Ascending aorta (tissue), 2 donors: Measurements from ENCODE around the gene ONECUT1. TPM values are rescaled to one million over a fixed set of nuclear protein-coding genes. Genes with fewer than 3 reads are reported as not detected.

Source experiments
- DNase-seq, 2 donors: peaks; one replicate each; pipeline ENCODE4 v3.0.0-alpha.2; 2019; ENCODE audit warnings: low spot score in 2 of 2
- H3K27ac ChIP-seq, 2 donors: fragments of 200-600 bp; sonication (generic); one replicate each; pipeline ENCODE4 v1.5.1; 2016 to 2017; ENCODE audit warnings: mild to moderate bottlenecking in 1 of 2
- H3K27me3 ChIP-seq: fragments of 200-600 bp; sonication (generic); one replicate; pipeline ENCODE4 v1.5.1; 2017
- H3K36me3 ChIP-seq, 2 donors: fragments of 200-600 bp; sonication (generic); one replicate each; pipeline ENCODE4 v1.5.1; 2016
- H3K4me1 ChIP-seq, 2 donors: fragments of 200-600 bp; sonication (generic); one replicate each; pipeline ENCODE4 v1.5.1; 2016 to 2017; ENCODE audit warnings: mild to moderate bottlenecking in 1 of 2
- H3K4me3 ChIP-seq, 2 donors: fragments of 200-600 bp; sonication (generic); one replicate each; pipeline ENCODE4 v1.5.1; 2016 to 2017; ENCODE audit warnings: mild to moderate bottlenecking in 1 of 2
- H3K9me3 ChIP-seq, 2 donors: fragments of 200-600 bp; sonication (generic); one replicate each; pipeline ENCODE4 v1.5.1; 2016
- intact Hi-C: fragments of 100-400 bp; cut with DNase I; formaldehyde crosslinking; loops from one replicate; pipeline ENCODE4 v1.15.1; 2023
- total RNA-seq: library from RNA; depleted of rRNA; stranded (reverse); fragments of >200 nt; gene quantifications from one replicate; pipeline ENCODE4 v1.1.0, GENCODE V29; 2016
- TF ChIP-seq, protein P1 (sequence below), 3 experiments: fragments of 200-600 bp in 2 of 3; fragments of 450-650 bp in 1 of 3; sonication (generic) in 2 of 3; IDR thresholded peaks; one replicate each; pipeline ENCODE4 v1.5.1; 2016 to 2019; ENCODE audit warnings: antibody characterized with exemption in 3 of 3, mild to moderate bottlenecking in 1 of 3, moderate library complexity in 1 of 3

The ONECUT1 gene
- total RNA-seq, 1 donor from 2014 or later = 1.5 TPM

DNA sequence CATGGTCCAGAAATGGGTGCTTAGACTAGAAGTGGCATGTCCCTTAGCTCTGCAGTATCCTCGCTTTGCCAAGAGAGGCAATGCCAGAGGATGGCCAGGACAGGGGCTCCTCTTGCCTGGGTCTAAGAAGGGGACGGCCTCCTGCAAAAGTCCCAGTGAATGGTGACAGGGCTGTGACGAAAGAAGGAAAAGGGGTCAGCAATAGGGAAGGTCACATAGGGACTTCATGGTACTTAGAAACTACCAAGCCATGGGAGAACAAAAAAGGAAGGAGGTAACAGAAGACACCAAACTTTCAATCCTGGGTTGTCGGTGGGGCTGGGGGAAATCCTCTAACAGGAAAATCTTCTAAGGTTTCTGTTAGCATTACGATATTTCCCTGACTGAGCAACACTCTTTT lies 74.7 kb downstream of the ONECUT1 start:
- no peak for DNase-seq
- no peaks in the 10 kb centered on the region for H3K27me3 ChIP-seq
- TF ChIP-seq, protein P1, sequence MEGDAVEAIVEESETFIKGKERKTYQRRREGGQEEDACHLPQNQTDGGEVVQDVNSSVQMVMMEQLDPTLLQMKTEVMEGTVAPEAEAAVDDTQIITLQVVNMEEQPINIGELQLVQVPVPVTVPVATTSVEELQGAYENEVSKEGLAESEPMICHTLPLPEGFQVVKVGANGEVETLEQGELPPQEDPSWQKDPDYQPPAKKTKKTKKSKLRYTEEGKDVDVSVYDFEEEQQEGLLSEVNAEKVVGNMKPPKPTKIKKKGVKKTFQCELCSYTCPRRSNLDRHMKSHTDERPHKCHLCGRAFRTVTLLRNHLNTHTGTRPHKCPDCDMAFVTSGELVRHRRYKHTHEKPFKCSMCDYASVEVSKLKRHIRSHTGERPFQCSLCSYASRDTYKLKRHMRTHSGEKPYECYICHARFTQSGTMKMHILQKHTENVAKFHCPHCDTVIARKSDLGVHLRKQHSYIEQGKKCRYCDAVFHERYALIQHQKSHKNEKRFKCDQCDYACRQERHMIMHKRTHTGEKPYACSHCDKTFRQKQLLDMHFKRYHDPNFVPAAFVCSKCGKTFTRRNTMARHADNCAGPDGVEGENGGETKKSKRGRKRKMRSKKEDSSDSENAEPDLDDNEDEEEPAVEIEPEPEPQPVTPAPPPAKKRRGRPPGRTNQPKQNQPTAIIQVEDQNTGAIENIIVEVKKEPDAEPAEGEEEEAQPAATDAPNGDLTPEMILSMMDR (IDR thresholded peaks at IDR 0.05) = no peak
- no peaks in the 10 kb centered on the region for H3K4me1 ChIP-seq
- intact Hi-C loops = no loop called here
- no peak overlapping the region for H3K4me3 ChIP-seq
- H3K27ac ChIP-seq = no peak overlapping the region
- H3K9me3 ChIP-seq = no peaks in the 10 kb centered on the region
- H3K36me3 ChIP-seq = no peaks in the 10 kb centered on the region

DNA sequence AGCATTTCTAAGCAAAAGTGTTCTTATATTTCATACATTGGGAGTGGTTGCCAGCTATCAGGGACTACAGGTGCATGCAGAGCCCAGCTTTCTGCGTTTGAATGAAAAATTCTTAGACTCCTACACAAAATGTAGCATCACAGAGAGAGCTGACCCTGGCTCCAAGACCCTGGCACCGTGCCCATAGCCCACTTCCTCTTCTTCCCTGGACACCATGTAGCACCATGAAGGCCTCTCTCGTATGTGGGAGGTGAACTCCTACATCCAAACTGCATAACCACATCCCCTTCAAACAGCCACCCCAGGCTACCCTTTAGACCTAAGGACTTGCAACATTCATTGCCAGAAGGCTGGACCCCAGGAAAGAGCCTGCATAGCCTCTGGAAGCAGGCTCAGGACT lies 75.2 kb downstream of the ONECUT1 start:
- Histone ChIP-seq H3K4me3 (no peak overlapping the region), H3K4me1 (no peaks in the 10 kb centered on the region), H3K9me3 (no peaks in the 10 kb centered on the region), H3K36me3 (no peaks in the 10 kb centered on the region), H3K27me3 (no peaks in the 10 kb centered on the region), H3K27ac (no peak overlapping the region)
- TF ChIP-seq, protein P1 (IDR thresholded peaks at IDR 0.05) = no peak
- DNase-seq = no peak
- intact Hi-C loops = no loop called here

DNA sequence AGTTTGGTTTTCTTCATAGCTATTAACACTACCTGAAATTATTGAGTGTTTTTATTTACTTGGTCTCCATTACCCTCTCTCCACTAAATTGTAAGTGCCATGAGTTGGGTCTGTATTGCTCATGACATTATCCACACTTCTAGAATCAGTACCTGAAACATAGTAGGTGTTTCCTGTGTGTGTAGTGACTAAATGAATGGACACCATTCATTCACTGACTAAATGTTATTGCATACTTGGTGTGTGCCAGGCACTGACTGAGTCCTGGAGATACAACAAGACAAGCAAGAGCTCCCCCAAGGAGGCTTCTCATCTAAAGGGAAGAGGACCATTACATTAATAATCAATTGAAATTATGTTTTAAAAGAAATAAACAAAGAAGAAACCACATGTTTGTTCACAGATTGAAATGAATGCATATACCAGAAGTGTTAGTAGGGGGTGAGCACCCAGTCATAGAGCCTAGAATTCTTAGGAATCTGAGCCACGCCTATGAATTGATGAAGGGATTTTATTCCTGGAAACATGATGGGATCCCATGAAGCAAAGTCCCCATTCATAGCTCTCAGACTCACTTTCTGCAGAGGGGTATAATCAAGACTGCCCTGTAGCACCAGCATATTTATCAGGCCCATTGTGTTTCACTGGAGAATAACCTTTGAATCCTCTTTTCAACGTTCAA lies 79.3 kb downstream of the ONECUT1 start:
- Histone ChIP-seq H3K27ac (no peak overlapping the region), H3K27me3 (no peaks in the 10 kb centered on the region)

DNA sequence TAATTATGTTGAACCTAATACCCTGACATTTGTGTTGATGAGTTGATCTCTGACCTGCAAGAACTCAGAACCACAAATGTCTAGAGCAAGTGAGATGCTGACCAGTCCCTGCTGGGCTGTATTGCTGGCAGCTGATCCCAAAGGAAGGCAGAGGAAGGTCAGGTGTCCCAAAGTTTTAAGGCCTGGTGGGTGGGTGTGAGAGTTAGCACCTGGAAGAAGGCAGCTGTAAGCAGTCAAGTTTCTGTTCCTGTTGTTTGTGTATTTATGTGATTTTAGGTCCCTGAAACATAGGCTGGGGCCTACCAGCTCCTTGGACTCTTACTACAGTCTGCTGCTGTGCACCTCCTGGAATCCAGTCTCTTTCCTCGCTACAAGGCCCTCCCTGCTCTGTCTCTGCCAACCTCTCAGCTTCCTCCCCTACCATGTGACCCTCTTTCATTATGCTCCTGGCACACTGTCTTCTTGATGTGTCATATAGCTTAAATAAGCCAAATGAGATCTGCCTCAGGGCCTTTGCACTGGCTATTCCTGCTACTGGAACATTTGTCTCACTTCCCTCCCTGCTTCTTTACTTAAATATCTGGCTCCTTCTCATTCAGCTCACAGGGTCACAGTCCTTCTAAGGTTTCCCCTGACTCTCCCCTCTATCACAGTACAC lies 80.0 kb downstream of the ONECUT1 start:
- TF ChIP-seq, protein P1 (IDR thresholded peaks at IDR 0.05) = no peak
- H3K4me1 ChIP-seq = no peaks in the 10 kb centered on the region
- H3K27ac ChIP-seq = no peak overlapping the region
- no peak for DNase-seq
- H3K4me3 ChIP-seq = no peak overlapping the region
- intact Hi-C loops = no loop called here
- no peaks in the 10 kb centered on the region for H3K27me3 ChIP-seq
- no peaks in the 10 kb centered on the region for H3K9me3 ChIP-seq
- H3K36me3 ChIP-seq = no peaks in the 10 kb centered on the region

More for the DNA sequence above, 79.3 kb downstream of the ONECUT1 start:
- DNase-seq = no peak
- intact Hi-C loops = no loop called here
- Histone ChIP-seq H3K4me1 (no peaks in the 10 kb centered on the region), H3K9me3 (no peaks in the 10 kb centered on the region), H3K36me3 (no peaks in the 10 kb centered on the region), H3K4me3 (no peak overlapping the region)
- TF ChIP-seq, protein P1 (IDR thresholded peaks at IDR 0.05) = no peak

GRCh38 chr15:52709187-52709981 lies 80.8 kb downstream of the ONECUT1 start:
- TF ChIP-seq, protein P1 (IDR thresholded peaks at IDR 0.05) = no peak
- Histone ChIP-seq H3K27me3 (no peaks in the 10 kb centered on the region), H3K4me3 (no peak overlapping the region), H3K9me3 (no peaks in the 10 kb centered on the region), H3K4me1 (no peaks in the 10 kb centered on the region), H3K27ac (no peak overlapping the region), H3K36me3 (no peaks in the 10 kb centered on the region)
- DNase-seq = no peak
- intact Hi-C loops = no loop called here

Other genes starting within 250 kb of the ONECUT1 start
- gene ARPP19, start 221.3 kb downstream of the ONECUT1 start, total RNA-seq = 71.7 TPM
- 29.9 TPM for gene ATOSA, start 110.9 kb downstream of the ONECUT1 start, total RNA-seq